NCI-H1930 (cell line): ENCODE data around the gene FHIT.

ENCODE experiments used
- DNase-seq, 2 experiments: peaks; one replicate each; lab custom pipeline; 2025; lab: John Stamatoyannopoulos, UW

Gene FHIT

DNA sequence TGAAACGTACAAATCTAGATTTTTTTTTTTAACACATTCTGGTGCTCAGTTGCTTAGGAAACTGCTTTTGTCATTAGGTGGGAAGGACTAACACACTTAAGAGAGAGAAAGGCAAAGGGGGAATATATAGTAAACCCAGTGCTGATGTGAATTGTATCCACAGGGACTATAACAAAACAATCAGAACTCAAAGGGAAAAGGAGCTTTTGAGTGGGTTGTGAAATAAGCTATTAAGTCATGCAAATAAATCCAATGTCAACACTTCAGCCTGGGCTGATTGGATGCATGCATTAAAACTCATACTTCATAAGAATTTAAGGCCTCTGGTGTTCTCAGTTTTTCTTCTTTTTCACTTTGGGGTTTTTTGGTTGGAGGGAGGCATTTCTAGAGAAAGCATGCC, 628.9 kb downstream of the FHIT start:
- DNase-seq: no peak

GRCh38 chr3:60617188-60617587, 634.1 kb downstream of the FHIT start:
- DNase-seq: no peak

DNA sequence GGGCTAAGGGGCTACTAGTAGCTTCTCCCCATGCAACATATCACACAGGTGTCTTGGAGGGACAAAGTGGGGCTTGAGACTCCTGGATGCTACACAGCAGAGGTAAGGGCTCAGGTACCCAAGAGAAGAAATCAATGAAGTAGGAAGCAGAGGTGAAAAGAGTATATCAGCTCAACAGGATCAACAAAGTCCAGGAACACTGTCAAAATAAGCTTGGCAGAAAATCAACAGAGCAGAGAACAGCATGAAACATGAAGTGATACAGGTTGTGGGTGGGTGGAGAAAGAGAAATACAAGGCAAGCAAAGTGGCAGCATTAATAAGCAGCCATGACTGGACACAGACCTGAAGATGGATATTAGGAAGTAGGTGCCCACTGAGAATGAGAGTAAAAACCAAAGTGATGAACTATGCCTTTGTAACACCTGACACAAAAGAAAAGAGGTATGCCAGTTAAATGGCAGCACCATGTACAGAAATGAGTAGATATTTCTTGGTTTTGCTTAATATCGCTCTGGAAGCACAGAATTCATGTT, 637.4 kb downstream of the FHIT start:
- no peak for DNase-seq

- DNase-seq: no peak
Measured at GRCh38 chr3:60610441-60611112, 640.7 kb downstream of the FHIT start.

GRCh38 chr3:60609446-60609845, 641.8 kb downstream of the FHIT start:
- no peak for DNase-seq

GRCh38 chr3:60603860-60604259, 647.4 kb downstream of the FHIT start:
- DNase-seq: no peak

- DNase-seq: no peak
Measured at GRCh38 chr3:60600848-60601247, 650.4 kb downstream of the FHIT start.

DNA sequence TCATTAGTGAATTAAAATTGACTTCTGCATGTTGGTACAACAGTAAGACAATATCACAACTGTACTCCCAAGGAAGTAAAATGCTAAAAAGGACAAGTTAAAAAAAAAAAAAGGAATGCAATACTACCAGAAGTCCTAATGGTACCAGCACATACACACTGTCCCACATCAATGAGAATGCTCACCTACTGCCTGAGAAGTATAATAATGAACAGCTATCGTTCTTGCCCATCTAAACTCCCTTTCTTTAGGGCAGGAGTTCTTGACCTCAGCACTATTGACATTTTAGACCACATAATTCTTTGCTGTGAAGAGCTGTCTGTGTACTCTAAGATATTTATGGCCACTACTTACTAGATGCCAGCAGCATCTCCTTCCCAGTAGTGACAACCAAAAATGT, 651.7 kb downstream of the FHIT start:
- DNase-seq: no peak

- DNase-seq: no peak
Measured at GRCh38 chr3:60598671-60599070, 652.6 kb downstream of the FHIT start.

- DNase-seq: no peak
Measured at GRCh38 chr3:60594025-60594424, 657.2 kb downstream of the FHIT start.

DNA sequence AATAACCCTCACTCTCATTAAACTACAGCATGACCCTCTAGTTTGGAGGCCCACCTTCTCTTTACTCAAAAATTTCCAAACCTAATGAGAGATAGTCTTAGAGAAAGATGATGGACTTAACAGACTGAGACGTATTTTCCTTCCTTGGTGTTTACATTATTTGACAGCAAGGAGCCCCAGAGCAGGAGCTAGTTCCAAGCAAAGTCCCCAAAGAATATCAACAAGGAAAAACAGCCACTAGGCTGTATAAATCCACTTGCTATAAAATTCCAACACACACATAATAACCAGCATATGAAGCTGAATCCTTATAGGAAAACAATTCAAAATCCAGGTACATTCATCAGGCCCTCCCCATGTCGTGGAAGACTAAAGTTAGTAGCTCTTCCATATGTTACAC, 660.0 kb downstream of the FHIT start:
- DNase-seq: no peak

GRCh38 chr3:60588806-60589205, 662.4 kb downstream of the FHIT start:
- DNase-seq: no peak

DNA sequence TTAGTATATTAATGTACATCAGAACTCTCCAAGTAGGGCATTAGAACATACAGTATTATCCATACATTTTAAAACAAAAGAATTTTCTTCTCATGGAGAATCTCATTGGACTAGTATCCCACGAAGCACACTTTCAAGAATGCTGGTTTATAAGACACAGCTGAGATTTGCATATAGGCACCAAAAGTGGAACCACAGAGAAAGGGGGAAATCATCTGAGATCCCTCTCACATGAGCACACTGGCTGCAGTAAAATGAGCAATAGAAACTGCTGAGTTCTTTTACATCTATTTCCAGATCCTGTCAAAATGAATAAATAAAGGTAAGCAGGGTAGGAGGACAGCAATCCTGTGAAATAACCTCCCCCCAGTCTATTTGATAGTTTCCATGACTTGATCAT, 665.3 kb downstream of the FHIT start:
- DNase-seq: no peak

DNA sequence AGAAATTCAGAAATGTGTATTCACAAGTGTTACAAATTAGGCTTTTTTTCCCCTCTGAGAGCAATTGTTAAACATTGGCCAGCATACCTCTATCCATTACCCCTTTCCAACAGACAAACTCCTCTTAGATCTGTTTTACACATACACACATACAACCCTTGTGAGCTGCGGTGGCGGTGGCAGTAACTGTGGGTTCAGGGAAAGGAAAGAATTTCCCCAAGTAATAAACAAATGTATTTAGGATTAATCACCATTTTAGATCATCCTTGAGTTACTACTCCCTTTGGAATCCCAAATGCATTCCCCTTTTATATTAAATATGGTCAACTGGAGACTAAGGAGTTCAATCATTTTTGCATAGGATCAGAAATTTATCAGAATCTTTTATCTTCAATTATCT, 667.0 kb downstream of the FHIT start:
- DNase-seq: no peak

- no peak for DNase-seq
Measured at GRCh38 chr3:60582288-60582687, 669.0 kb downstream of the FHIT start.

DNA sequence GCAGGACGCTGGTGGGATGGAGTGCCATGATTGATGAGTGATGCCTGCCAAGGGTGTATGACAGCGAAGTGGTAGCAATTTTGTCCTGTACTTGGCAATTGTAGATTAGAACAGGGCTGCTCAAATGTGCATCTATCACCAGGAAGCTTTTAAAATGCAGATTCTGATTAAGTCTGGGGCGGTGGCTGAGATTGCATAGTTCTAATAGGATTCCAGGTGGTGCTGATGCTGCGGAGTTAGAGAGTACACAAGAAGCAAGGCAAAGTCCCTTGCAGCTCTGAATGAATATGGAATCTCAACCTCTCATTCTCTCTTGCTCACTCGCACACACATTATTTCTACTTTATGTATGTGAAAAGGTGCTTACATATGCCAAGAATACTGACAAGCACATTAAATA, 670.4 kb downstream of the FHIT start:
- no peak for DNase-seq

- no peak for DNase-seq
Measured at GRCh38 chr3:60579734-60580133, 671.5 kb downstream of the FHIT start.

- no peak for DNase-seq
Measured at GRCh38 chr3:60578936-60579335, 672.3 kb downstream of the FHIT start.

- no peak for DNase-seq
Measured at GRCh38 chr3:60577601-60578000, 673.7 kb downstream of the FHIT start.

DNA sequence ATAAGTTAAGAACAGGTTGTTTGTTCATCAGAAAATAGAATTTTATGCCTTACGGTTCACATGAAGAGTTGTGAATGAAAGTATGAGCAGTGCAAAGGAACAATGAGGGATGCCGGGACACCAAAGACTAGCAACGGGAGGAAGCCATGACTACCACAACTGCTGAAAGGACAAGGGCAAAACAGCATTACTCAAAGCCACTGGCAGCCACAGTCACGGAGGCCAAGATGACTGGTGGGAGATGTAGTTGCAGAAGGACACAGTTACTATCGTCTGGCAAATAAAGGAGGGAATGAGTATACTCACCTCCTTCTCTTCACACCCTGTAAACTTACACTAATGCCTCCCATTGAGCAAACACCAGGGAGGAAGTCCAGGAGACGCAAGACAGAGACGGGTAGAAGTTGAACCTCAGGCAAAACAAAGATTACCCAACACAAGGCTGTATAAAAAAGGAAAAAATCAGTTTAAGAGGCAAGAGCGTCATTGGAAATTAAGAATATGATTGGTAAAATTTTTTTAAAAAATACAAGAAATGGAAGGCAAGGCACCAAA, 675.5 kb downstream of the FHIT start:
- no peak for DNase-seq

DNA sequence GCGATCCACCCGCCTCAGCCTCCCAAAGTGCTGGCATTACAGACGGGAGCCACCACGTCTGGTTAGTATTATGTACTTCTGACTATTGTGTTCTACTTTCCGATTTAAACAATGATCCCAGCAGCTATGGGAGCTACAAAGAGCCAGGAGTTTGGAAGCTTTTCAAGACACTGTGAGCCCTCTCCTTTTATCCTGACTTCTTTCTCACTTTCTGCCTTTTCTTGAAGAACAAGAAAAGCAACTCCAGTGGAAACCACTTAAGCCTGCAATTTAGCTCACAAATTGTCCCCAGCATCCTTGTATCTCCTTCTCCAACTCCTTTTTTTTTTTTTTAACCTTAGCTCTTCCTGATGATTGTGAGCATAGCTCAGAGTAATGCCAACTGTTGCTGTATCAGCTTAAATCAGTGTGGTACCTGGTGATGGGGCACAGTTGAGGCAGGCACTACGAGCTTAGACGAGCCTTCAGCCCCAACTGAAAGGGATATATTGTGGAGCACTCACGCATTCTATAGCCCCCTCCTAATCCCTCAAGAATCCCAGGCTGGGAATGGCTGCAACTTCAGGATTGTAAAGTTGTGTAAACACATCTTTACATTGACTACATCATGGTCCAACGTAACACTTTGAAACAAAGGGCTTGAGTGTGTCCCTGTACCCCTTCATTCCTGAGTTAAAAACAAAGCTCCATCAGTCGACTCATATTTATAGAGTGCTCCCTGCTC, 677.0 kb downstream of the FHIT start:
- DNase-seq: no peak

GRCh38 chr3:60573494-60573893, 677.8 kb downstream of the FHIT start:
- DNase-seq: no peak

DNA sequence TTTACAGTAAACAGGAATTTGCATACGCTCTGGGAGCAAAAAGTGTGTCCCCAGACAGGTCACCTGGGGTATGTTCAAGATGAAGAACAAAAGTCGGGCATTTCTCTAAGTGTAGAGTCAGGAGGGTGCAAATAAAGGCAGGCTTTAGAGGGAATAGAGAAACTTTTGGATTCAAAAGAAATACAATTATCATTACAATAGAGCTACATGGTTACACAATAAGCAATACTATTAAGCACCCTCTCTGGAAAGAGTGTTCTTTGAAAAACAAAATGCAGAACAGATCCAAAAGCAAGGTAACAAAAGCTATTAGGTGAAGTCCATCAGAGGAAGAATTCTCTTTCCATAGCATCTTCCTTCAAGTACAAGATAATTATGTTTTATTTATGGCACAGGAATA, 679.7 kb downstream of the FHIT start:
- DNase-seq: no peak
